Endothelial cell of umbilical vein (primary cell): ENCODE measurements around the gene NEDD4L. TPM values are rescaled to one million over a fixed set of nuclear protein-coding genes. Genes with fewer than 3 reads are reported as not detected.

Source experiments
- BruUV-seq: library from RNA; stranded (reverse); fragments of 400-500 nt; replicated peaks from 2 replicates; lab custom pipeline; 2021; lab: Mats Ljungman, UMichigan
- CTCF ChIA-PET: fragments of 300-600, 350-600 bp; sonication (Branson Sonifier 250); formaldehyde crosslinking; loops from one replicate; lab custom pipeline; 2021; ENCODE audit warnings: antibody characterized with exemption, inconsistent platforms; lab: Charles Lee
- POLR2A ChIA-PET: fragments of 300-600, 350-600 bp; sonication (Branson Sonifier 250); formaldehyde crosslinking; loops from one replicate; lab custom pipeline; 2021; ENCODE audit warnings: antibody characterized with exemption, inconsistent platforms; lab: Charles Lee
- DNase-seq: peaks from one replicate; pipeline ENCODE4 v3.0.0-alpha.2; 2011; ENCODE audit warnings: low read depth, low spot score
- FAIRE-seq: peaks from 2 replicates; lab custom pipeline; 2011; peaks lifted over from hg19 to GRCh38; lab: Jason Lieb, UNC
- H2AFZ ChIP-seq: 2 replicates; pipeline ENCODE4 v1.6.0; 2012; ENCODE audit warnings: low read depth, low read length, control low read depth, inconsistent platforms
- H3K27ac ChIP-seq: 2 replicates; pipeline ENCODE4 v1.5.1; 2011; ENCODE audit warnings: low read depth, mild to moderate bottlenecking, control low read depth, low read length, moderate library complexity; ENCODE audit not compliant: insufficient read depth
- H3K27me3 ChIP-seq, 2 experiments: 2 replicates each; pipeline versions ENCODE4 v1.6.0 to v1.6.1; 2011; ENCODE audit warnings: low read length in 2 of 2, mixed read lengths in 1 of 2; ENCODE audit not compliant: control insufficient read depth in 2 of 2, insufficient read depth in 2 of 2
- H3K36me3 ChIP-seq, 2 experiments: 2 replicates in 1 of 2; 3 replicates in 1 of 2; pipeline ENCODE4 v1.5.1; 2011; ENCODE audit warnings: low read length in 2 of 2, mild to moderate bottlenecking in 1 of 2, moderate library complexity in 1 of 2; ENCODE audit not compliant: control insufficient read depth in 2 of 2, insufficient read depth in 2 of 2; ENCODE audit errors: extremely low read depth in 1 of 2
- H3K4me1 ChIP-seq: 3 replicates; pipeline ENCODE4 v1.5.1; 2011; ENCODE audit warnings: mild to moderate bottlenecking, low read length; ENCODE audit not compliant: control insufficient read depth, insufficient read depth; ENCODE audit errors: extremely low read depth
- H3K4me2 ChIP-seq: 2 replicates; pipeline ENCODE4 v1.6.1; 2011; ENCODE audit warnings: low read length, control low read depth, mixed read lengths; ENCODE audit not compliant: insufficient read depth
- H3K4me3 ChIP-seq, 3 experiments: fragments of 200-600 bp in 1 of 3; sonication (generic), shearing (Covaris generic) in 1 of 3; replicated peaks in 1 of 3; 2 replicates each; pipeline ENCODE4 v1.5.1; 2011 to 2016; ENCODE audit warnings: control low read depth in 3 of 3, low read length in 3 of 3, mild to moderate bottlenecking in 2 of 3, inconsistent platforms in 1 of 3, low read depth in 1 of 3, moderate library complexity in 1 of 3; ENCODE audit not compliant: insufficient read depth in 1 of 3
- H3K79me2 ChIP-seq: 2 replicates; pipeline ENCODE4 v1.6.0; 2012; ENCODE audit warnings: low read length, inconsistent platforms; ENCODE audit not compliant: control insufficient read depth, insufficient read depth
- H3K9ac ChIP-seq: replicated peaks from 2 replicates; pipeline ENCODE3; 2011; ENCODE audit warnings: low read length, control low read depth; ENCODE audit not compliant: insufficient read depth; ENCODE audit errors: extremely low read depth
- H3K9me1 ChIP-seq: replicated peaks from 3 replicates; pipeline ENCODE4 v1.6.0; 2011; ENCODE audit warnings: mild to moderate bottlenecking, low read length; ENCODE audit not compliant: control insufficient read depth, insufficient read depth; ENCODE audit errors: extremely low read depth
- H3K9me3 ChIP-seq: replicated peaks from 2 replicates; pipeline ENCODE4 v1.5.1; 2012; ENCODE audit warnings: low read length, inconsistent platforms; ENCODE audit not compliant: control insufficient read depth, insufficient read depth
- H4K20me1 ChIP-seq: replicated peaks from 2 replicates; pipeline ENCODE3; 2011; ENCODE audit warnings: mild to moderate bottlenecking, low read length; ENCODE audit not compliant: control insufficient read depth, insufficient read depth; ENCODE audit errors: extremely low read depth
- CTCF ChIP-seq, 2 donors: IDR thresholded peaks; 1 replicate in 1 of 2; 2 replicates in 1 of 2; pipeline ENCODE4 v1.5.1; 2011; ENCODE audit warnings: low read length in 2 of 2, mild to moderate bottlenecking in 2 of 2, moderate library complexity in 2 of 2, control low read depth in 1 of 2, inconsistent platforms in 1 of 2, low read depth in 1 of 2; ENCODE audit not compliant: insufficient read depth in 1 of 2; ENCODE audit errors: extremely low read depth in 1 of 2
- EZH2 ChIP-seq: IDR thresholded peaks from 2 replicates; pipeline ENCODE4 v1.6.1; 2012; ENCODE audit warnings: borderline replicate concordance, low read depth, mild to moderate bottlenecking, moderate library complexity, low read length, inconsistent platforms; ENCODE audit not compliant: severe bottlenecking
- FOS ChIP-seq: IDR thresholded peaks from 2 replicates; pipeline ENCODE4 v1.6.1; 2011; ENCODE audit warnings: mild to moderate bottlenecking, low read length, moderate library complexity, borderline replicate concordance; ENCODE audit not compliant: insufficient read depth
- GATA2 ChIP-seq: IDR thresholded peaks from 2 replicates; pipeline ENCODE4 v1.7.0; 2011; ENCODE audit warnings: low read depth, mild to moderate bottlenecking, moderate library complexity, mixed read lengths, low read length; ENCODE audit not compliant: insufficient read length, insufficient read depth
- JUN ChIP-seq: IDR thresholded peaks from 2 replicates; pipeline ENCODE4 v1.6.1; 2011; ENCODE audit warnings: borderline replicate concordance, low read depth; ENCODE audit not compliant: insufficient read length, insufficient read depth
- MAX ChIP-seq: IDR thresholded peaks from 2 replicates; pipeline ENCODE4 v1.6.1; 2011; ENCODE audit not compliant: insufficient read depth, insufficient read length
- MYC ChIP-seq: IDR thresholded peaks from one replicate; pipeline ENCODE4 v1.6.1; 2011; ENCODE audit warnings: mild to moderate bottlenecking, low read depth, low read length
- POLR2A ChIP-seq: IDR thresholded peaks from 2 replicates; pipeline ENCODE4 v1.6.1; 2012; ENCODE audit warnings: low read depth, mild to moderate bottlenecking, control low read depth, low read length
- POLR2AphosphoS5 ChIP-seq: IDR thresholded peaks from 2 replicates; pipeline ENCODE4 v1.6.1; 2012; ENCODE audit warnings: low read depth, mild to moderate bottlenecking, control low read depth, low read length, moderate library complexity; ENCODE audit not compliant: insufficient read depth
- dilution Hi-C: fragments of 300-500 bp; cut with MboI; formaldehyde crosslinking; loops from one replicate; pipeline ENCODE4 v1.15.0; 2019; ENCODE audit warnings: low sequenced_read_pairs; ENCODE audit not compliant: extremely low pct_ligation_motif_present
- intact Hi-C: fragments of 100-400 bp; cut with micrococcal nuclease; formaldehyde crosslinking; loops from one replicate; pipeline ENCODE4 v1.10.0; 2022
- polyA plus RNA-seq, 4 experiments: library from polyadenylated mRNA; depleted of rRNA in 3 of 4; stranded (reverse) in 3 of 4; unstranded in 1 of 4; fragments of >200 nt; gene quantifications; 2 replicates each; pipeline versions ENCODE4 v1.2.1 to v1.2.3, GENCODE V29; 2011 to 2012; ENCODE audit warnings: missing spikeins in 1 of 4
- total RNA-seq: library from RNA; stranded (reverse); gene quantifications from 2 replicates; pipeline ENCODE4 v1.2.3, GENCODE V29; 2021

The NEDD4L gene
- total and polyA plus RNA-seq, 2 donors (not counting 3 experiments of a cell fraction or from before 2014, with no cell fraction given), result 20.5 to 78.9 TPM

- no peak for TF ChIP-seq MAX
- TF ChIP-seq JUN, result no peak
- TF ChIP-seq FOS, result no peak
- TF ChIP-seq EZH2, result no peak
- TF ChIP-seq POLR2AphosphoS5, result no peak
- TF ChIP-seq POLR2A, result no peak
- no peak for TF ChIP-seq MYC
- no peak for TF ChIP-seq GATA2
- no peak for TF ChIP-seq CTCF (IDR thresholded peaks at IDR 0.05; ENCODE audit: extremely low read depth in 1 of 2, insufficient read depth in 1 of 2, low read depth in 1 of 2, low read length in 2 of 2)
- Histone ChIP-seq H4K20me1 (no peaks in the 10 kb centered on the region), H2AFZ (no peak overlapping the region), H3K36me3 (no peaks in the 10 kb centered on the region), H3K4me1 (no peaks in the 10 kb centered on the region), H3K9me1 (no peaks in the 10 kb centered on the region), H3K27ac (no peak overlapping the region), H3K9ac (no peak overlapping the region), H3K9me3 (no peaks in the 10 kb centered on the region), H3K27me3 (no peaks in the 10 kb centered on the region), H3K79me2 (no peaks in the 10 kb centered on the region), H3K4me2 (no peak overlapping the region), H3K4me3 (no peak overlapping the region)
- dilution Hi-C loops, result no loop called here
- ChIA-PET POLR2A (no interaction called here), CTCF (no interaction called here)
- DNase-seq (no peak), FAIRE-seq (no peak)
- intact Hi-C loops, result no loop called here
- BruUV-seq, result no TSS peak
These were observed 253.2 kb downstream of the NEDD4L start for GRCh38 chr18:58297198-58297597.
